Measurements from ENCODE around the gene DRD2. TPM values are rescaled to one million over a fixed set of nuclear protein-coding genes. Genes with fewer than 3 reads are reported as not detected.

The DRD2 gene
- total and polyA plus RNA-seq, 4 donors = not detected

GRCh38 chr11:113411536-113411935 lies 63.7 kb downstream of the DRD2 start:
- no peaks in the 10 kb centered on the region for H3K4me1 ChIP-seq (ENCODE audit: control insufficient read depth in 4 of 4, insufficient read depth in 4 of 4, low read length in 3 of 4)
- H3K27me3 ChIP-seq (ENCODE audit: control insufficient read depth in 4 of 4, insufficient read depth in 4 of 4, low read length in 3 of 4) = no peaks in the 10 kb centered on the region
- no peak overlapping the region for H3K27ac ChIP-seq (ENCODE audit: low read depth in 1 of 2, low read length in 2 of 2)
- no peak for TF ChIP-seq HNF4G (IDR thresholded peaks at IDR 0.05)
- TF ChIP-seq SP1 (IDR thresholded peaks at IDR 0.05) = no peak
- TF ChIP-seq, protein P1, sequence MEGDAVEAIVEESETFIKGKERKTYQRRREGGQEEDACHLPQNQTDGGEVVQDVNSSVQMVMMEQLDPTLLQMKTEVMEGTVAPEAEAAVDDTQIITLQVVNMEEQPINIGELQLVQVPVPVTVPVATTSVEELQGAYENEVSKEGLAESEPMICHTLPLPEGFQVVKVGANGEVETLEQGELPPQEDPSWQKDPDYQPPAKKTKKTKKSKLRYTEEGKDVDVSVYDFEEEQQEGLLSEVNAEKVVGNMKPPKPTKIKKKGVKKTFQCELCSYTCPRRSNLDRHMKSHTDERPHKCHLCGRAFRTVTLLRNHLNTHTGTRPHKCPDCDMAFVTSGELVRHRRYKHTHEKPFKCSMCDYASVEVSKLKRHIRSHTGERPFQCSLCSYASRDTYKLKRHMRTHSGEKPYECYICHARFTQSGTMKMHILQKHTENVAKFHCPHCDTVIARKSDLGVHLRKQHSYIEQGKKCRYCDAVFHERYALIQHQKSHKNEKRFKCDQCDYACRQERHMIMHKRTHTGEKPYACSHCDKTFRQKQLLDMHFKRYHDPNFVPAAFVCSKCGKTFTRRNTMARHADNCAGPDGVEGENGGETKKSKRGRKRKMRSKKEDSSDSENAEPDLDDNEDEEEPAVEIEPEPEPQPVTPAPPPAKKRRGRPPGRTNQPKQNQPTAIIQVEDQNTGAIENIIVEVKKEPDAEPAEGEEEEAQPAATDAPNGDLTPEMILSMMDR (IDR thresholded peaks at IDR 0.05; ENCODE audit: low read depth, low read length, missing input control) = no peak
- no peak for TF ChIP-seq RXRA (IDR thresholded peaks at IDR 0.05)
- no peak for TF ChIP-seq RAD21 (IDR thresholded peaks at IDR 0.05)
- no peak for TF ChIP-seq NR2F2 (IDR thresholded peaks at IDR 0.05)
- TF ChIP-seq GABPA (IDR thresholded peaks at IDR 0.05 in 1 of 2, conservative IDR thresholded peaks at IDR 0.05 in 1 of 2) = no peak
- TF ChIP-seq, protein P2, sequence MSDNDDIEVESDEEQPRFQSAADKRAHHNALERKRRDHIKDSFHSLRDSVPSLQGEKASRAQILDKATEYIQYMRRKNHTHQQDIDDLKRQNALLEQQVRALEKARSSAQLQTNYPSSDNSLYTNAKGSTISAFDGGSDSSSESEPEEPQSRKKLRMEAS (IDR thresholded peaks at IDR 0.05) = no peak
- TF ChIP-seq FOXA1 (IDR thresholded peaks at IDR 0.05) = no peak
- no peak for TF ChIP-seq EGR1 (IDR thresholded peaks at IDR 0.05; ENCODE audit: low read depth in 2 of 2)
- TF ChIP-seq JUND (IDR thresholded peaks at IDR 0.05) = no peak
- TF ChIP-seq FOXA2 (IDR thresholded peaks at IDR 0.05) = no peak
- TF ChIP-seq YY1 (IDR thresholded peaks at IDR 0.05) = no peak
- no peak for TF ChIP-seq ZBTB33 (IDR thresholded peaks at IDR 0.05)
- H3K9me3 ChIP-seq (ENCODE audit: control insufficient read depth in 4 of 4, low read length in 3 of 4) = no peaks in the 10 kb centered on the region
- H3K4me3 ChIP-seq (ENCODE audit: low read depth in 1 of 3, low read length in 3 of 3) = no peak overlapping the region
- no peak overlapping the region for H3K9ac ChIP-seq (ENCODE audit: low read depth in 1 of 2, low read length in 2 of 2)
- no peaks in the 10 kb centered on the region for H3K36me3 ChIP-seq (ENCODE audit: control insufficient read depth in 4 of 4, insufficient read depth in 3 of 4, low read depth in 1 of 4, low read length in 3 of 4)
- WGBS = 79% methylated on average over 3 of the region's 3 CpGs
- DNase-seq (ENCODE audit: low spot score) = no peak

- H3K9me3 ChIP-seq (ENCODE audit: control insufficient read depth in 4 of 4, low read length in 3 of 4) = no peaks in the 10 kb centered on the region
- H3K4me3 ChIP-seq (ENCODE audit: low read depth in 1 of 3, low read length in 3 of 3) = no peak overlapping the region
- WGBS = 90% methylated on average over 21 of the region's 21 CpGs
- no peaks in the 10 kb centered on the region for H3K4me1 ChIP-seq (ENCODE audit: control insufficient read depth in 4 of 4, insufficient read depth in 4 of 4, low read length in 3 of 4)
- no peak overlapping the region for H3K9ac ChIP-seq (ENCODE audit: low read depth in 1 of 2, low read length in 2 of 2)
- no peaks in the 10 kb centered on the region for H3K27me3 ChIP-seq (ENCODE audit: control insufficient read depth in 4 of 4, insufficient read depth in 4 of 4, low read length in 3 of 4)
- DNase-seq (ENCODE audit: low spot score) = no peak
- H3K27ac ChIP-seq (ENCODE audit: low read depth in 1 of 2, low read length in 2 of 2) = no peak overlapping the region
- TF ChIP-seq GABPA (IDR thresholded peaks at IDR 0.05 in 1 of 2, conservative IDR thresholded peaks at IDR 0.05 in 1 of 2) (no peak), RXRA (IDR thresholded peaks at IDR 0.05) (no peak), NR2F2 (IDR thresholded peaks at IDR 0.05) (no peak), HNF4G (IDR thresholded peaks at IDR 0.05) (no peak), ZBTB33 (IDR thresholded peaks at IDR 0.05) (no peak), ATF3 (IDR thresholded peaks at IDR 0.05) (no peak), SP1 (IDR thresholded peaks at IDR 0.05) (no peak), FOXA1 (IDR thresholded peaks at IDR 0.05) (no peak), TAF1 (conservative IDR thresholded peaks at IDR 0.05) (no peak), HNF4A (conservative IDR thresholded peaks at IDR 0.05) (no peak), RAD21 (IDR thresholded peaks at IDR 0.05) (no peak), JUND (IDR thresholded peaks at IDR 0.05) (no peak), YY1 (IDR thresholded peaks at IDR 0.05) (no peak)
- TF ChIP-seq, protein P1 (IDR thresholded peaks at IDR 0.05; ENCODE audit: low read depth, low read length, missing input control) = no peak
- TF ChIP-seq, protein P2 (IDR thresholded peaks at IDR 0.05) = no peak
- H3K36me3 ChIP-seq (ENCODE audit: control insufficient read depth in 4 of 4, insufficient read depth in 3 of 4, low read depth in 1 of 4, low read length in 3 of 4) = no peaks in the 10 kb centered on the region
Measured at GRCh38 chr11:113410414-113411135, 64.6 kb downstream of the DRD2 start.
